ENCODE results near the gene USP19.

Gene USP19

DNA sequence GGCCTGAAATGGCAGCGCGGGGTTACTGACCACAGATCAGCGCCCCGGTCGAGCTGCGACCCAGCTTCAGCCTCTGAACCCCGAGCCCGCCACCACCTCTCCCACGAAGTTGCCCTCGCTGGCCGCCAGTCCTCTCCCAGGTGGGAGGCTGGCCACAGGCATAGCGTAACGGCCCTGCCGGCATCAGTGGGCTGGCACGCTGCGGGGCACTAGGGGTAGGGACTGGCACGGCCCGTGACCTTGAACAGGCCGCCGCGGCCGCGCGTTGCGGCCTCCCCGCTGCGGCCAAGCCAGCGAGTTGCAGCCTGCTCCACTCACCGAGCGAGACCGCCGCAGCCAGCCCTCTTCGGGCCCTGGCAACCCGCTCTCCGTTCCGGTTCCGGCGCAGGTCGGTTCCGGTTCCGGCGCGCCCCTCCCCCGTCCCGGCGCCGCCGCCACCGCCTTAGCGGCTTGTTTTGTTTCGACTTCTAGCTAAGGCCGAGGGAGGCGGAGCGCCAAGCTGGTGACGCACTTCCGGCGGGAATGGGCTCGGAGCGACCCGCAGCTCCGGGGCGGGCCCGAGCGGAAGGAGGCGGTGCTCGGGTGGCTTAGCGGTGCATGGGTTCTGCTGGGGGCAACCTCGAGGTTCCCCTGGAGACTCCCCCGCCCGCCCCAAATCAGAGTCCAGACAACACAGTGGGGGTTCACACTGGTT is at the start of gene USP19:
USP19 (minus strand) TSS at position 386 of the 694 bp plus-strand sequence. CDS start 1,678 bp downstream, outside the sequence.
- Mint-ChIP-seq H3K4me3 (peak within 1 kb of the TSS; percentile 80), H3K27ac (peak within 1 kb of the TSS; percentile 82), H3K36me3 (ENCODE audit: low read depth) (peaks cover 83% of the 10 kb centered on the region), H3K27me3 (no peaks in the 10 kb centered on the region), H3K9me3 (no peaks in the 10 kb centered on the region), H3K4me1 (ENCODE audit: low read depth) (peaks cover 28% of the 10 kb centered on the region)
- intact Hi-C loops (cut with micrococcal nuclease), result loop anchor here (1.0 kb wide), 2 partner anchors 16 to 26 kb away; partner anchors contain the start of genes QARS1 and QRICH1

DNA sequence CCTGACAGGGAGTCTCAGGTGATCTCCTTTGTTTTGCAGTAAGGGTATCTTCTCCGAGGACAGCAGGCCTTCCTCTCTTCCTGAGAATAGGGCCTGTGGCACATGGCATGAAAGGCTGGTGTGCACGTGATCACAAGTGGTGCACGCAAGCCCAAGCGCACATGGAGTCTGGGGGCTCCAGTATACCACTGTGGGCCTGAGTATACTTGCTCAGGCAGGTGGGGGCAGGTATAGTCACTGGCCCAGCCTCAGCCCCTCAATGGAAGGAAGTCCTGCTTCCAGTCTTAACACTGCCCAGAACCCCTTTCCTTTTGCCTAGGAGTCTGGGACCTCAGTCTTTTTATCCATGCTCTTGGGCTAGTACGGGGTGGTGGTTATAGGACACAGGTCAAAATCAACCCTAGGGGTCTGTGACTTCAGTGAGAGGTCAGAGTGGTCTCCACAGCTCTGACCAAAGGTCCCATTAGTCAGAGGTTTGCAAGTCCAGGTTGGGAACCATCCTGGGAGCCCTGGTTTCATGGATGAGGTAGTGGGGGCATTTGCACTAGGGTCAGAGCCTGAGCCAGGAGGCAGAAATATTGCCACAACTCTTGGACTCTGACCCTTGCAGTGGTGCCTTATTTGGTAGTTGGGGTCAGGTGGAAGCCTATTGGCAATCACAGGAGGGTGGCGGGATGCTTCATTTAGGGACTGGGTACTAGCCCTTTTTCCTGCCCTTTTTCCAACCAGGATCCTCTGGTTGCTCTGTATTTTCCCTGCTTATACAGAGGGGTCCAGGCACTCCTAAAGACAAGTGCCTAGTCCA is 46.3 kb upstream of the USP19 start:
- intact Hi-C loops (cut with micrococcal nuclease), result no loop called here
- Mint-ChIP-seq H3K27me3 (peaks cover 7% of the 10 kb centered on the region), H3K27ac (peak overlapping the region; percentile 95), H3K9me3 (no peaks in the 10 kb centered on the region), H3K4me1 (ENCODE audit: low read depth) (peaks cover 43% of the 10 kb centered on the region), H3K4me3 (peak overlapping the region; percentile 74), H3K36me3 (ENCODE audit: low read depth) (peaks cover 38% of the 10 kb centered on the region)

GRCh38 chr3:49165771-49166751 is 45.4 kb upstream of the USP19 start, which contains the start of gene CCDC71:
CCDC71 (minus strand) TSS chr3:49166331; CDS start chr3:49164208, 2,123 bp downstream.
- Mint-ChIP-seq H3K4me1 (ENCODE audit: low read depth) (peaks cover 44% of the 10 kb centered on the region), H3K27me3 (peaks cover 5% of the 10 kb centered on the region), H3K27ac (peak within 1 kb of the TSS; percentile 95), H3K36me3 (ENCODE audit: low read depth) (peaks cover 44% of the 10 kb centered on the region), H3K9me3 (no peaks in the 10 kb centered on the region), H3K4me3 (peak within 1 kb of the TSS; percentile 88)
- intact Hi-C loops (cut with micrococcal nuclease), result no loop called here

- Mint-ChIP-seq H3K4me3 (peak overlapping the region; percentile 88), H3K4me1 (ENCODE audit: low read depth) (peaks cover 37% of the 10 kb centered on the region), H3K27ac (peak overlapping the region; percentile 95), H3K9me3 (no peaks in the 10 kb centered on the region), H3K27me3 (peaks cover 5% of the 10 kb centered on the region), H3K36me3 (ENCODE audit: low read depth) (peaks cover 46% of the 10 kb centered on the region)
- intact Hi-C loops (cut with micrococcal nuclease), result no loop called here
Observed at GRCh38 chr3:49164983-49165720, 44.5 kb upstream of the USP19 start.

- H3K4me3 Mint-ChIP-seq, result no peak overlapping the region
- H3K4me1 Mint-ChIP-seq (ENCODE audit: low read depth), result peaks cover 37% of the 10 kb centered on the region
- H3K36me3 Mint-ChIP-seq (ENCODE audit: low read depth), result peaks cover 46% of the 10 kb centered on the region
- intact Hi-C loops (cut with micrococcal nuclease), result no loop called here
- H3K27ac Mint-ChIP-seq, result no peak overlapping the region
- H3K27me3 Mint-ChIP-seq, result peaks cover 1% of the 10 kb centered on the region
- no peaks in the 10 kb centered on the region for H3K9me3 Mint-ChIP-seq
Observed at GRCh38 chr3:49163609-49164008, 43.0 kb upstream of the USP19 start.

- intact Hi-C loops (cut with micrococcal nuclease), result no loop called here
Observed at GRCh38 chr3:49162751-49163419, 42.3 kb upstream of the USP19 start.

DNA sequence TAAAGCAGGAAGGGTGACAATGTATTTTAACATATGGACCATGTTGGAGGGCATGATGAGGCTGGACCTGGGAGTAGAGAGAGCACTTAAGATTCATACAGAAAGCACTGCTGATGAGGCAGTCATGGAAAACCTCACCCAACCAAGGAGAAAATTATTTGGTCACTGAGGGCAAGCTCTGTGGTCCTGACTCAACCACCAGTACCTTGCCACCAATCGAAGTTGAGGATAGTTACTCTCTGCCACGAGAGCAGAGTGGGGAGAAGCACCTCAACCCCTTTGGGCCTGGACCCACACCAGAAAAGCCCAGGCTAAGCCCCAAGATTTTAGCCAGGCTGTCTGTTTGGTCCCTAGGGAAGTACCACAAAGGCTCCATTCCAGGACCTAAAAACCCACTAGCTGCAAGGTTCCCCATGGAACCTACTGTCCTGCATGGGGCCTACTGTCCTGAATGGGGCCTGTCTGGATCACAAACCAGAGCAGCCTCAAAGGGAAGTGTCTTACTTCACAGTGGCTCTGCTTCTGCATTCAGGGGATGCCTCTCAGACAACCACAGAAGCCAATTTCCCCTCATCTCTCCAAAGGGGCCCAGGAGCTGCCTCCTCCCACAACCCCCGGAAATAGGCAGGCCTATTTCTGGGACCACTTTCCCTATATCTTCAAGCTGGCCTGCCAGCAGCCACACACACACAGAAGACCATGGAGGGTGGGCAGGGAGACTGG is 41.3 kb upstream of the USP19 start:
- H3K36me3 Mint-ChIP-seq (ENCODE audit: low read depth), result peaks cover 46% of the 10 kb centered on the region
- H3K9me3 Mint-ChIP-seq, result no peaks in the 10 kb centered on the region
- H3K27me3 Mint-ChIP-seq, result no peaks in the 10 kb centered on the region
- H3K27ac Mint-ChIP-seq, result no peak overlapping the region
- no peak overlapping the region for H3K4me3 Mint-ChIP-seq
- intact Hi-C loops (cut with micrococcal nuclease), result no loop called here
- peaks cover 37% of the 10 kb centered on the region for H3K4me1 Mint-ChIP-seq (ENCODE audit: low read depth)

More at GRCh38 chr3:49162751-49163419, 42.3 kb upstream of the USP19 start:
- H3K4me3 Mint-ChIP-seq, result no peak overlapping the region
- no peak overlapping the region for H3K27ac Mint-ChIP-seq
- peaks cover 46% of the 10 kb centered on the region for H3K36me3 Mint-ChIP-seq (ENCODE audit: low read depth)
- H3K9me3 Mint-ChIP-seq, result no peaks in the 10 kb centered on the region
- peaks cover 37% of the 10 kb centered on the region for H3K4me1 Mint-ChIP-seq (ENCODE audit: low read depth)
- H3K27me3 Mint-ChIP-seq, result peaks cover under 1% of the 10 kb centered on the region

DNA sequence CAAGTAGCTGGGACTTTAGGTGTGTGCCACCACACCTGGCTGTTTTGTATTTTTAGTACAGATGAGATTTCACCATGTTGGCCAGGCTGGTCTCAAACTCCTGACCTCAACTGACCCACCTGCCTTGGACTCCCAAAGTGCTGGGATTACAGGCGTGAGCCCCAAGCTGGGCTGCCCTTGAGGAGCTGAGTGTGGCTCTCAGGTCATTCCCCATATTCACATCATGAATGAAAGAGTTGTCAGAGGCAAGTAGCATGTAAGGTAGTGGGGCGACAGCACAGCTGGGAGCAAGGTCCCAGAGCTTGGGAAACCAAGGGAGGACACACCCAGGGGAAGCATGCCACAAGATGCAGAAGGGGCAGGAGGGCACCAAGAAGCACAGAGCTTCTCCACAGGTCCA is 40.6 kb upstream of the USP19 start:
- H3K27me3 Mint-ChIP-seq, result no peaks in the 10 kb centered on the region
- H3K4me1 Mint-ChIP-seq (ENCODE audit: low read depth), result peaks cover 37% of the 10 kb centered on the region
- intact Hi-C loops (cut with micrococcal nuclease), result no loop called here
- no peak overlapping the region for H3K4me3 Mint-ChIP-seq
- no peak overlapping the region for H3K27ac Mint-ChIP-seq
- no peaks in the 10 kb centered on the region for H3K9me3 Mint-ChIP-seq
- peaks cover 46% of the 10 kb centered on the region for H3K36me3 Mint-ChIP-seq (ENCODE audit: low read depth)

GRCh38 chr3:49158792-49159191 is 38.2 kb upstream of the USP19 start:
- intact Hi-C loops (cut with micrococcal nuclease), result no loop called here
- Mint-ChIP-seq H3K27me3 (no peaks in the 10 kb centered on the region), H3K4me1 (ENCODE audit: low read depth) (peaks cover 19% of the 10 kb centered on the region), H3K9me3 (no peaks in the 10 kb centered on the region), H3K27ac (no peak overlapping the region), H3K4me3 (no peak overlapping the region), H3K36me3 (ENCODE audit: low read depth) (peaks cover 26% of the 10 kb centered on the region)

- no peak overlapping the region for H3K27ac Mint-ChIP-seq
- no peak overlapping the region for H3K4me3 Mint-ChIP-seq
Observed at GRCh38 chr3:49158103-49158709, 37.6 kb upstream of the USP19 start.

DNA sequence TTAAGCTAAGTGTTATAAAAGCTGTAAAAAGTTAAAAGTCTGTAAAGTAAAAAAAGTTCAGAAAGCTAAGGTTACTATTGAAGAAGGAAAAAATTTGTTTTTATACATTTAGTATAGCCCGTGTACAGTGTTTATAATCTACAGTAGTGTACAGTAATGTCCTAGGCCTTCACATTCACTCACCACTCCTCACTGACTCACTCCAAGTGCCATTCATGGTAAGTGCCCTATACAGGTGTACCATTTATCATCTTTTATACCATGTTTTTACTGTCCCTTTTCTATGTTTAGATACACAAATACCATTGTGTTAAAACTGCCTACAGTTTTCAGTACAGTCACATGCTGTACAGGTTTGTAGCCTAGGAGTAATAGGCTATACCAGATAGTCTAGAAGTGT is 36.7 kb upstream of the USP19 start:
- Mint-ChIP-seq H3K27ac (no peak overlapping the region), H3K27me3 (no peaks in the 10 kb centered on the region), H3K4me1 (ENCODE audit: low read depth) (peaks cover 6% of the 10 kb centered on the region), H3K4me3 (no peak overlapping the region), H3K36me3 (ENCODE audit: low read depth) (peaks cover 10% of the 10 kb centered on the region), H3K9me3 (no peaks in the 10 kb centered on the region)
- intact Hi-C loops (cut with micrococcal nuclease), result no loop called here

More at GRCh38 chr3:49158103-49158709, 37.6 kb upstream of the USP19 start:
- Mint-ChIP-seq H3K27me3 (no peaks in the 10 kb centered on the region), H3K9me3 (no peaks in the 10 kb centered on the region), H3K36me3 (ENCODE audit: low read depth) (peaks cover 20% of the 10 kb centered on the region), H3K4me1 (ENCODE audit: low read depth) (peaks cover 13% of the 10 kb centered on the region)
- intact Hi-C loops (cut with micrococcal nuclease), result no loop called here
